C1 segment of cervical spinal cord (tissue), 14 donors: ENCODE measurements around the gene COQ3.
A peak's percentile ranks its signal among the peaks of the same experiment; 100 is the strongest.

Experiments
- DNase-seq, 14 donors: peaks; one replicate each; lab custom pipeline; 2025; lab: John Stamatoyannopoulos, UW

The COQ3 gene

DNA sequence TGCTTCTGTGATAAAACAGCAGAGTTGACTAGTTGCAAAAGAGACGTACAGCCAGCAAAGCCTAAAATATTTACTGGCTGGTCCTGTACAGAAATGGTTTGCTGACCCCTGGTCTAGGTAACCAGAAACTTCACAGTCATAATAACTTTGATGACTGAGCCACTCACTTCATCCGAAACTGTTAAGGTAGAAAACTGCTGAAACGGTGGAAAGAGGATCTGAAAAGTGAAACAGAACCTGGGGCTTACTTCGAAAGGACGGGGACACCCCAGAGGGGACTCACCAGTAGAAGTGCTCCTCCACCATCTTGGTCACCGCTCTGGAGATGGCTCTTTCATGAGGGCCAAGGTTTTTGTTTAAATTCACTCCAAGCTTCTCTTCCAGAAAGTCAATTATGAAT, 60.9 kb downstream of the COQ3 start:
- no peak for DNase-seq

DNA sequence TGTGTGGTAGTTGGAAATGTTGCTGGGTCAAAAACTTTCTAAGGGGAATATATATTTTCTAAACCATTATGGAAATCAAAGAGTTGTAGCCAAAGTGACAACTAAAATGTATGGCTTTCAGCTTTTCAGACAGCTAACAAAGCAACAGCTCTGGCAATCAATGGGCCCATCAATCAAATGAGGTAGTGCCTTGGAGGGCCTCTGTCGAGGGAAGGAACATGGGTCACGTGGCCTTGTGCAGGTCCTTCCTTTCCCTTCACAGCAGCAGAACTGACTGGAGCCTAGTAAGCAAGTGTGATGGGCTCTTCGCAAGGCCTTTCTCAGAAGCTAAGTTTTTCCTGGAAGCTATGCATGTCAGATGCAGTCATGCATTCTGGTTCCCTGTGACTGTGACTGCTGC, 62.5 kb downstream of the COQ3 start:
- no peak for DNase-seq

DNA sequence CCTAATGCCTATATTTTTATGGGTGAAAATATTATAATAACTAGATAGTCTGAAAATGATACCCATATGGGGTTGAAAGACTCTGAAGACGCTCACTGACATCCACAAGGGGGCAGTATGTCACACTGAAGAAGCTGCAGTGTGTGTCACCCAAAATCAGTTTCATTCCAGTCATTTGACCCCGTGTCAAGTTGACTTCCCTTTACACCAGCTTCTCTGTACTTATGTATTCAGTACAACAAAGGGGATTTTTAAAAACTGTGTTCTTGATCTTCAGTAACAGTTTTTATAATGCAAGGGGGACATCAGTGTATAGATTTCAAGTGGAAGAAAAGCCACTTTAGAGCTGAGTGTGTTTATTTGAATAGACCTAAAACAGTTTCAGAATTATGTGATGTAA, 63.8 kb downstream of the COQ3 start:
- DNase-seq: peak in 4 of 14 donors; percentile 5 to 38 (median 30)

GRCh38 chr6:99324996-99325395, 69.0 kb downstream of the COQ3 start:
- DNase-seq: no peak
